GM12891 (cell line): ENCODE measurements around the gene UBE2K.

Experiments used
- POLR2A ChIP-seq: IDR thresholded peaks from 2 replicates; pipeline ENCODE4 v1.6.1; 2011; ENCODE audit warnings: low read depth, low read length, control low read depth
- POLR2AphosphoS5 ChIP-seq: IDR thresholded peaks from 2 replicates; pipeline ENCODE4 v1.6.1; 2011; ENCODE audit warnings: low read depth, low read length, control low read depth
- POU2F2 ChIP-seq: IDR thresholded peaks from 2 replicates; pipeline ENCODE4 v1.6.1; 2011; ENCODE audit warnings: low read depth, mild to moderate bottlenecking, control low read depth, low read length, moderate library complexity
- TAF1 ChIP-seq: IDR thresholded peaks from 2 replicates; pipeline ENCODE4 v1.6.1; 2011; ENCODE audit warnings: low read depth, low read length, control low read depth

DNA sequence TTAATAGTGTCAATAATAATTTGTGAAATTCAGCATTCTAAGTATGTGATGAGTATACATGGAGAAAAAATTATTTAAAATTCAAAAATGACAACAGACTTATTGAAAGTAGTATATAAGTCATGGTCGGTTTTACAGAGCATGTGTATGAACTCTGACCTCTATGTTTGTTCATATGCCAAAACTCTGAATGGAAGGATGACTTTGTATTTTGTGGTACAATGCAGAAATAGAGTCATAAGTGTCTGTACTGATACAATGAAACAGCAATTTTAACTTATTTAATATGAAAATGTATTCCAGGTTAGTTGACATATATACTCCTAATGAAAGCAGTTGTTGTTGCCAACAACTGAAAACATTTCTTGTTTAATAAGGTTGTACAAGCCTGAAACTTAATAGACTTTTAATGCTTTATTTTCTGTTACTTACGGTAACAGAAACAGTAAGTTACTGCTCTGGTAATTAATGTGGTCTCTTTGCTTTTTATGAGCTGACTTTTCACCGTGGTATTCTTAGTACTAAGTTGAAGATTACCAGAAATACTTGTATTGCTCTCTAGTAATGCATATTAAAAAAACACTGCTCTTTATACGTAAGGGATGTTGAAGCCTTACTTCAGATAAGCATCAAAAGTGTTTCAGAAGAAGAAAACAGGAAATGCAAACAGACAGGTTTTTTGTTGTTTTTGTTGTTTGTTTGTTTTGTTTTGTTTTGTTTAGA lies 1.9 kb downstream of the UBE2K start:
- TF ChIP-seq POLR2A (no peak), TAF1 (no peak), POLR2AphosphoS5 (no peak), POU2F2 (no peak)
